LNCAP (cell line): ENCODE results near the gene FOXF1.

Experiments
- CTCF ChIP-seq: fragments of 450-650 bp; IDR thresholded peaks from 2 replicates; pipeline ENCODE4 v1.5.1; 2017; ENCODE audit warnings: mild to moderate bottlenecking

The FOXF1 gene

DNA sequence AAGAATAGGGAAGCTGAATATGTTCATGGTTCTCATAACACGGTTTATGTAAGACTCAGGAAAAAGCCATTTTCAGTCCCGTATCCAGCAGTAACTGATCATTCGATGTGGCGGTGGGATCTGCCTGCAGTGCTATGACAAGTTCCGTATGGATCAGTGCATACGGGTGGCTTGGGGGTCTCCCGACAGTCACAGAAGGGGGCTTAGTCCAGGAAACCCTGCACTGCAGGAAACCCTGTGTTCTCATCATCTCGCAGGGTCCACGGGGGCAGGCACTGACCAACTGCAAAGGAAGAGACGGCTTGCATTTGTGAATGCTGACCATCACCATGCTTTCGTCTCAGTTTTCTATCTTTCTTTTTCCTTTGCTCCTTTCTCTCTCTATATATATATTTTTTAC, 37.0 kb downstream of the FOXF1 start:
- no peak for TF ChIP-seq CTCF

DNA sequence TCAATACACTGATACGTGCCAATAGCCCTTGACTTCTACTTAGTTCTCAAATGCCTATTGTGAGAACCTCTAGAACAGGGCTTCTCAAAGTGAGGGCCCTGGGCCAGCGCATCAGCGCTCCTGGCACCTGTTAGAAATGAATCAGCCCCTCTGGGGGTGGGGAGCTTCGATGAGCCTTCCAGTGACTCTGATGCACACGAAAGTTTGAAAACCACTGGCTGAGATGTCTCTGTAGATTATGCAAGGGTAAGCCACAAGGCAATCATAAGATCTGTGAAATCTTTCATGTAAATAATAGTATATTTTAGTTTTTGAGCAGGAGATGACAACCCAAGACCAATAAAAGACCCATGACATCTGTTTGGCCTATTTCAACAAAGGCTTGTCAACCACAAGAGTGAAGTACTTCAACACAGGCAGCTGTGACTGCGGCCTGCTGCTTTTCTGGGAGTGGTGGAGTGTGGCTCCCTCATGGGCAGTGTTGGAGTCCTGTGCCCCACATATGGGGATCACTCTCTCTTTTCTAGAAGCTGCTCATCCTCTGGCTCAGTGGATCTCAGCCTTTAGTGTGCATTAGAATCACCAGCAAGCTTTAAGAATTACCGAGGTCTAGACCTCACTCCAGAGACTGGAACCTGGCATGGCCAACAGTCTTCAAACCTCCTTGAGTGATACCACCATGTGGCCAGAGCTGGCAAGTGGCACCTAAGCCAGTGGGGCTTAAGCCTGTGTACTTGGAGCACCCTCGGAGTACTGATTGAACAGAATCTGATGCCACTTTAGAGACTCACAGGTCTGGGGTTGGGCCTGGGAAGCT, 39.0 kb downstream of the FOXF1 start:
- TF ChIP-seq CTCF, result no peak

DNA sequence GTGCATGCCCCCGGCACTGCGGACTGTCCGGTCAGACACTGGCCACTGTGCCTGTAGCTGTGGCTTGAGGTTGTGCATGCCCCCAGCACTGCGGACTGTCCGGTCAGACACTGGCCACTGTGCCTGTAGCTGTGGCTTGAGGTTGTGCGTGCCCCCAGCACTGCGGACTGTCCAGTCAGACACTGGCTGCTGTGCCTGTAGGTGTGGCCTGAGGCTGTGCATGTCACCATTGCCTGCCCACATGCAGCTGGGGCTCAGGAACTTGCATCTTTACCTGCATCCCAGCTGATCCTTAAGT, 39.5 kb downstream of the FOXF1 start:
- TF ChIP-seq CTCF, result no peak

DNA sequence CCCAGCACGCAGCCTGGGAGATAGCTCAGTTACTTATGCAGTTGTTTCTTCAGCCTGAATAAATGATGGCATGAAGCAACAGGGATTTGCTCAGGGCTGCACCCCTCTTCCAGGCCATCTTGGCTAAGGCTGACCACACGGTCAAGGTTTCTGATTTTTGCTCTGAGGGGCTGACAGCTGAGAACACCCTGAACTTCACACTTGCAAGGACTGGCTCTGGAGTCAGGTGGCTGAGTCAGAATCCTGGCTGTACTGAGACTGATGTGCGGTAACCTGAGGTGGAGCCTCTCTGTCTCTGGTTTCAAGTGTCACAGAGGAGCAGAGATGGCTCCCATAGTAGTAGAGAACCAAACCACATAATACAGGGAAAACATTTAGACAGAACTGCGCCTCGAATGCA, 40.0 kb downstream of the FOXF1 start:
- TF ChIP-seq CTCF, result no peak

DNA sequence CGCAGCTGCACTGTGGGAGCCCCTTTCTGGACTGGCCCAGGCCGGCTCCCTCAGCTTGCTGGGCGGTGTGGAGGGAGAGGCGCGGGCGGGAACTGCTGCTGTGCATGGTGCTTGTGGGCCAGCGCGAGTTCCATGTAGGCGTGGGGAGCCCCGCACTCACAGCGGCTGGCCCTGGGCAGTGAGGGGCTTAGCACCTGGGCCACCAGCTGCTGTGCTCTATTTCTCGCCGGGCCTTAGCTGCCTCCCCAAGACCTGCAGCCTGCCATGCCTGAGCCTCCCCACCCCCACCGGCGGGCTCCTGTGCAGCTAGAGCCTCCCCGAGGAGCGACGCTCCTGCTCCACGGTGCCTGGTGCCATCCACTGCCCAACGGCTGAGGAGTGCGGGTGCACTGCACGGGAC, 43.0 kb downstream of the FOXF1 start:
- no peak for TF ChIP-seq CTCF

DNA sequence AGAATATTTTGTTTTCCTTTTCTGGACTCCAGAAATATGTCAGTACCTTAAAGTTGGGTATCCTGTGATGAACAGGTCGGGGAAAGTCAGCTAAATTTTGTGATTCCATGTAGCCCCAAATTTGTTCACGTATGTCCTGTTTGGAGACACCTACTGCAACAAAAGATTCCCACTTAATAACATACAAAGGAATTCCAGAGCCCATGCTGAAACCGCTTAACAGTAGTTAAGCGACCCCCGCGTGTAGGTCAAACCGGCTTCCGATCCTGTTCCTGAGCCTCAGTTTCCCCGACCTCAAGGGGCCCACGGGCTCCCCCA, 44.2 kb downstream of the FOXF1 start:
- no peak for TF ChIP-seq CTCF

- no peak for TF ChIP-seq CTCF
Observed at GRCh38 chr16:86554917-86555703, 44.8 kb downstream of the FOXF1 start, which contains the start of gene MTHFSD. TSS of gene MTHFSD (minus strand) at chr16:86555235. CDS start at chr16:86555184, 51 bp downstream.
